NCI-H1048 (cell line): ENCODE measurements around the gene VAV3.
"Not testable (repeated sequence)": the region's sequence is repeated elsewhere in the genome, so short reads cannot be mapped to it uniquely, and the experiment has no call there.

ENCODE experiments used
- DNase-seq: peaks from one replicate; lab custom pipeline; 2025; lab: John Stamatoyannopoulos, UW

Gene VAV3

DNA sequence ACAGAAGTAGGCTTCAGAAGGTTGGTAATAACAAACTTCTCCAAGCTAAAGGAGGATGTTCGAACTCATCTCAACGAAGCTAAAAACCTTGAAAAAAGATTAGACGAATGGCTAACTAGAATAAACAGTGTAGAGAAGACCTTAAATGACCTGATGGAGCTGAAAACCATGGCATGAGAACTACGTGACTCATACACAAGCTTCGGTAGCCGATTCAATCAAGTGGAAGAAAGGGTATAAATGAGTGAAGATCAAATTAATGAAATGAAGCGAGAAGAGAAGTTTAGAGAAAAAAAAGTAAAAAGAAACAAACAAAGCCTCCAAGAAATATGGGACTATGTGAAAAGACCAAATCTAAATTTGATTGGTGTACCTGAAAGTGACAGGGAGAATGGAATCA, 231.6 kb downstream of the VAV3 start:
- DNase-seq = not testable (repeated sequence)

DNA sequence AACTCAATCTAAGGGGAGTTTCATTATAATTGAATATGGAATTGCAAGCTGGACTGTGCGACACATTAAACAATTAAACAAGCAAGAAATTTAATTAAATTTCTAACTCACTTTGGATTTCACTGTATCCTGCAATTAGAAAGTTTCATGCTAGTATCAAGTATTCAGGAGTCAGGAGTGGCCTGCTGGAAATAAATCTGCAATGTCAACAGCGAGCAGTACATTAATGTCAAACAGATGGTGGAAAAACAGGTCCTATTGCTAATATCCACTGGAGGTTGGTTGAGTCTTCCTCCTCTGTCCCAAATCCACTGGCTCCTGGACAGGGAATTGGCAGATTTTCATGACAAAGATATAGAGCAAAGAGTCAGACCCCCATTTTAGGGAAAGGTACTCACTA, 237.1 kb downstream of the VAV3 start:
- DNase-seq = no peak

GRCh38 chr1:107726860-107727259, 238.1 kb downstream of the VAV3 start:
- no peak for DNase-seq

GRCh38 chr1:107724648-107725047, 240.3 kb downstream of the VAV3 start:
- no peak for DNase-seq

DNA sequence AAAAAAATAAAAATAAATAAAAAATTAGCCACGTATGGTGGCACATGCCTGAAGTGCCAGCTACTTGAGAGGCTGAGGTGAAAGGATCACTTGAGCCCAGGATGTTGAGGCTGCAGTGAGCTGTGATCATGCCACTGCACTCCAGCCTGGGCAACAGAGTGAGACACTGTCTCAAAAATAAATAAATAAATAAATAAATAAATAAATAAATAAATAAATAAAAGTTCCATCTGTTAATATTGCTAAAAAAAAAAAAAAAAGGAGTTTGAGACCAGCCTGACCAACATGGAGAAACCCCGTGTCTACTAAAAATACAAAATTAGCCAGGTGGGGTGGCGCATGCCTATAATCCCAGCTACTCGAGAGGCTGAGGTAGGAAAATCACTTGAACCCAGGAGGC, 244.8 kb downstream of the VAV3 start:
- not testable (repeated sequence) for DNase-seq

DNA sequence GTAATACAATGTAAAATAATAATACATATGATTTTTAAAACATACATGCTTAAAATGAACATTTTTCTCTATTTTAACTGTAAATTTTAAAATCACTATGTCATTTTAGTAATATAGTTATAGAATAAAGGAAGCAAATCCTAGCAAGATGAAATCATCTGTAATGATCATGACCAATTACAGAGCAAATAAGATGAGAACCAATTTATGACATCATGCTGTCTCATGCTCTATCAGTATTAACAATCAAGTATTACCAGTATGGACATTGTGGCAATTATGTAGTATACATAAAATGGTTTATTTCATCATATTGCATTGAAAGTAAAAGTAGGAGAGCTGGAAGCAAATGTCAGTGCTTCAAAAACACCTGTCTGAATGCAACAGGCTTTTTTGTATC, 255.0 kb downstream of the VAV3 start:
- DNase-seq = no peak

- no peak for DNase-seq
Measured at GRCh38 chr1:107707111-107707510, 257.9 kb downstream of the VAV3 start.

GRCh38 chr1:107706182-107706581, 258.8 kb downstream of the VAV3 start:
- DNase-seq = no peak

GRCh38 chr1:107704911-107705310, 260.1 kb downstream of the VAV3 start:
- no peak for DNase-seq

DNA sequence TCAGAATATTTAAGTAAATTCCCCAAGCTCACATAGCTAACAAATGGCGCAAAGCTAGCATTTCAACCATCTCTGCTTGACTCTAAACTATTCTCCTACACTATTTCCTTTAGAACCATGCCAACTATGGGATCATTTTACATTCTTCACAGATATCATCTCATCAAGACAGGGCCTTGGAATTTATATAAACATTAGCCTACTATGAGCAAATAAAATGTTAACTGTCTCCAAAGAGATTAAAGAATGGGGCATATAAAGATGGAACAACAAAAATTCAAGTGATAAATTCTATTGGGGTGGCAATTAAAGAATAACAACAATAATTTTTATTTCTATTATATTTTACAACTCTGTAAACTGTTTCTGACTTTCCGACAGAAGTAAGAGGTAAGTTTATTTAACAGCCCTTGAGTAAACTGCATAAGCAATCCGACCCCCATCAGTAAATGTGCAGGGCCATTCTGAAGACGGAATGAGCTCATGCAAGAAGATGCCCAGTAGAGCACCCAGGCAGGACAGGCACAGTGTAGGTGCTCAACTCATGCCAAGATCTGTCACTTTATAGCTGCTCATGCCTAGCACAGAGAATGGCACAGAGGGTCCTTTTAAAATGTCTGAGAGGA, 261.9 kb downstream of the VAV3 start:
- no peak for DNase-seq

- not testable (repeated sequence) for DNase-seq
Measured at GRCh38 chr1:107700651-107701050, 264.3 kb downstream of the VAV3 start.

GRCh38 chr1:107698161-107698560, 266.8 kb downstream of the VAV3 start:
- no peak for DNase-seq

- no peak for DNase-seq
Measured at GRCh38 chr1:107695341-107695740, 269.6 kb downstream of the VAV3 start.

- DNase-seq = no peak
Measured at GRCh38 chr1:107692580-107693345, 272.2 kb downstream of the VAV3 start.

- no peak for DNase-seq
Measured at GRCh38 chr1:107691540-107691939, 273.4 kb downstream of the VAV3 start.

- DNase-seq = no peak
Measured at GRCh38 chr1:107690491-107690890, 274.5 kb downstream of the VAV3 start.

DNA sequence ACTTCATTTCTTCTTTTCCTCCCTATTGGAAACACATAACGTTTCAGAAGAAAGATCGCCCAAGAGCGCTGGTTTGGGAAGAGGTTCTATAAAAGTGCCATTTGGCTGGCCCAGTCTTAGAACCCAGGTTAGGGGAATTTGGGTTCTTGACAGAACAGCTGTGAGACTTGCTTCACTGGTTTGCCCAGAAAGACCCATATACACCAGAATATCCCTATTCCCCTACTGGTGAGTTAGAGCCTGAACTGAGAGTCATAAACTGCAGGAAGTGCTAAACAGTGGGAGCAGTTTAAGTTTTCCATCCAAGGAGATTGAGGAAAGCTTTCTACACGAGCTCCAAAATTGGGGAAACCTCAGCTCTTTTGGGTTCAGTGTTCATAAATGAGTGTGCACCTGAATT, 275.2 kb downstream of the VAV3 start:
- DNase-seq = no peak

DNA sequence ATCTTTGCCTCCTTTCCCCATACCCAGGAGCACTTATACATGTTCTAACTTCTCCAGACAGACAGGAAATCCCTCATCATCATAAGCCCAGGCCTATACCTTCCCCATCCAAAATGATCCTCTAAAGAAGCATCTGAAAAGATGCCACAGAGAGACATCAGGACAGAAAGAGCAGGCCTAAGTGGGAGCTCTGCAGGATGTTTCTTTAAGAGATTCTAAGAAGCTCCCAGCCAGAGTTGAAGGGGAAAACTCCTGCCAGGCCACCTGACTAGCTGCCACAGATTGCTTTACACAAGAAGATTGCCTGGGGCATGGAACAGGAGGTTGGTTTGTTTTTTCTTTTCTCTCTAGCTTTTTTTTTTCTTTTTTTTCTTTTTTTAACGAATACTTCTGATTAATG, 275.8 kb downstream of the VAV3 start:
- no peak for DNase-seq

GRCh38 chr1:107687849-107688753, 276.9 kb downstream of the VAV3 start:
- DNase-seq = no peak

DNA sequence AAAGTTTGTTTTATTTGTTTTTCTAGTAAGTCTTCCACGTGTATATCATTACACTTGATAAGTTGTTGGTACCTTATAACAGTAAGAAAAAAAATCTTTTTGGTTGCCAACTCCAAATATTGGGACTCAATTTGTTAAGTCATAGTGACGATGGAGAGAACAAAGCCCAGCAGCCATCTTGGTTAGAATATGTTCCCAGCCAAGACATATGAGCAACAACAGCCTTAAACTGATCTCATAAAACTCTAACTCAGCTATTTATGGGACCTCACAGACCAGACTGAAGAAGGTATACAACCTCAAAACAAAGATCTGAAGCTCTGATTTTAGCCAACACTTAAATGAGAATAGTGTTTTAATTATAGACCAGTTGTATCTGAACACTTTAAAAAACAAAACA, 281.3 kb downstream of the VAV3 start:
- no peak for DNase-seq

GRCh38 chr1:107683191-107683657, 281.8 kb downstream of the VAV3 start:
- no peak for DNase-seq

DNA sequence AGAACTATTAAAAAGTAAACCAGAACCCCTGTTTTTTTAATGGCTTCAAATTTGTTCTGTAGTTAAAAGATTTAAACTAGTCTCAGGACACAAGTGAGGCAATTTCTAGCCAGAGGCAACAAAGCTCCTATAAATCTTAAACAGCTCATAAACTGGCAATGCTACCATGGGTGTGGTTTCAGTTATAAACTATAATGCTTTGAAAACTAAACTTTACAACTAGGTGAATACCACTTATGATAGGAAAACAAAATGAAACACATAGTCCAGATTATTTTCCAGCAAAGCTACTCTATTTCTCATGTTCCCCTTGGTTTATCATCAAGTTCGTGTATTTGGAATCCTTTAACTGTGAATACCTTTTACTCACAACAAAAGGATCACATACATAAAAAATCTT, 282.5 kb downstream of the VAV3 start:
- DNase-seq = no peak
